Testis (tissue), 2 donors: Measurements from ENCODE around the gene BICRAL.

Experiments used
- CTCF ChIP-seq, 3 experiments: fragments of 450-650 bp in 2 of 3; fragments of 200-600 bp in 1 of 3; sonication (generic) in 1 of 3; IDR thresholded peaks; one replicate each; pipeline ENCODE4 v1.5.1; 2016 to 2019; ENCODE audit warnings: antibody characterized with exemption in 3 of 3, mild to moderate bottlenecking in 2 of 3, moderate library complexity in 1 of 3
- POLR2A ChIP-seq: fragments of 450-650 bp; IDR thresholded peaks from one replicate; pipeline ENCODE4 v1.6.1; 2017; ENCODE audit warnings: antibody characterized with exemption, mild to moderate bottlenecking, moderate library complexity

GRCh38 chr6:42860481-42860880, 78.6 kb downstream of the BICRAL start:
- no peak for TF ChIP-seq POLR2A
- TF ChIP-seq CTCF (IDR thresholded peaks at IDR 0.05): no peak
